Fibroblast of the aortic adventitia (primary cell): ENCODE data around the gene SLC6A6. TPM values are rescaled to one million over a fixed set of nuclear protein-coding genes. Genes with fewer than 3 reads are reported as not detected.

Source experiments
- DNase-seq: peaks from one replicate; pipeline ENCODE4 v3.0.0-alpha.2; 2010; ENCODE audit warnings: low read depth
- H3K4me3 ChIP-seq: 2 replicates; pipeline ENCODE4 v1.5.1; 2011; ENCODE audit warnings: low read depth, mild to moderate bottlenecking, control low read depth, low read length, moderate library complexity
- total RNA-seq: library from RNA; depleted of rRNA; stranded (reverse); fragments of >200 nt; gene quantifications from 2 replicates; pipeline ENCODE4 v1.2.3, GENCODE V29; 2012; ENCODE audit warnings: low replicate concordance
- TF ChIP-seq, protein P1 (sequence below): IDR thresholded peaks from 2 replicates; pipeline ENCODE4 v1.5.1; 2011; ENCODE audit warnings: mild to moderate bottlenecking, low read length, control low read depth, inconsistent platforms; ENCODE audit not compliant: insufficient read depth

The SLC6A6 gene
- total RNA-seq, 1 donor: 31.4 TPM

DNA sequence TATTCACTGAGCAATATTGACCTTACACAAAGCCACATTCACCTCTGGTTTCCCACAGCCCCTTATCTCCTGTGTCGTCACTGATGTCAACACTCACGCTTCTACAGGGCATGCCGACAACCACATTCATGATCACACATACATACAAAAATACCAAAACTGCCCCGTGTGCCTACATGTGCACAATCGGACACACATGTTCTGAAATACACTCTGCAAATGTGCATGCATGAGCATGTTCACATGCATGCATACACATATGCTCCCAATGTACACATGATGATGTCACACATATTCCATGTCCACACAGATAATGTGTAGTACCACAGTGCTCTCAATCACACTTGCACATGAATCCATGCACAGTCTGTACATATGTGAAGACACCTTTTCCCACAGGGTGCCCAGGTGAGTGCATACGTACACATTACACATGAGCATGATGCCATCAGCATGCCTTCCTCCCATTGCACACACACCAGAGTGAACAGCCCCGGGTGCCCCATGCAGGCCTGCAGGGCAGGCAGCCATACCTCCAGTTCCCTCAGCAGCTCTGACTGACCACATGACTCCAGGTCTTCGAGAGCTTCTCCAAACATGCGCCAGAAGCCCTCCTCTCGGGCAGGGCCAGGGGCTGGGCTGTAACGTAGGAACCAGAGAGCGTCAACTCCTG is 100.8 kb downstream of the SLC6A6 start:
- H3K4me3 ChIP-seq: no peak overlapping the region
- TF ChIP-seq, protein P1, sequence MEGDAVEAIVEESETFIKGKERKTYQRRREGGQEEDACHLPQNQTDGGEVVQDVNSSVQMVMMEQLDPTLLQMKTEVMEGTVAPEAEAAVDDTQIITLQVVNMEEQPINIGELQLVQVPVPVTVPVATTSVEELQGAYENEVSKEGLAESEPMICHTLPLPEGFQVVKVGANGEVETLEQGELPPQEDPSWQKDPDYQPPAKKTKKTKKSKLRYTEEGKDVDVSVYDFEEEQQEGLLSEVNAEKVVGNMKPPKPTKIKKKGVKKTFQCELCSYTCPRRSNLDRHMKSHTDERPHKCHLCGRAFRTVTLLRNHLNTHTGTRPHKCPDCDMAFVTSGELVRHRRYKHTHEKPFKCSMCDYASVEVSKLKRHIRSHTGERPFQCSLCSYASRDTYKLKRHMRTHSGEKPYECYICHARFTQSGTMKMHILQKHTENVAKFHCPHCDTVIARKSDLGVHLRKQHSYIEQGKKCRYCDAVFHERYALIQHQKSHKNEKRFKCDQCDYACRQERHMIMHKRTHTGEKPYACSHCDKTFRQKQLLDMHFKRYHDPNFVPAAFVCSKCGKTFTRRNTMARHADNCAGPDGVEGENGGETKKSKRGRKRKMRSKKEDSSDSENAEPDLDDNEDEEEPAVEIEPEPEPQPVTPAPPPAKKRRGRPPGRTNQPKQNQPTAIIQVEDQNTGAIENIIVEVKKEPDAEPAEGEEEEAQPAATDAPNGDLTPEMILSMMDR: no peak
- DNase-seq: no peak

DNA sequence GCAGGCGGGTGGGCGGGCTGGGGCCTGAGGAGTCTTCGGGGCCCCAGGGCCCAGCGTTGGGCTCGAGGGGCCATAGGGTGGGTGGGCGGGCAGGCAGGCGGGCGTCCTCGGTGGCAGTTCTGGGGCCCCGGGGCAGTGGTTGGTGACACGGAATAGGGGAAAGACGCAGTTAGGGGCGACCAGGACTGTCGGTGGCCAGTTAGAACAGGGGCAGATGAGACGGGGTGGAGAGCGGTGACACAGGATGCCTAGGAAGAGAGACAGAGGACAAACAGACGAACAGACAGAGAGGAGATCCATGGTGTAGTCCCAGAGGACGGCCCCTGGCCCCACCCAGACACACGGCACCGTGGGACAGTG is 101.3 kb downstream of the SLC6A6 start:
- no peak for DNase-seq
- H3K4me3 ChIP-seq: no peak overlapping the region
- TF ChIP-seq, protein P1: no peak

DNA sequence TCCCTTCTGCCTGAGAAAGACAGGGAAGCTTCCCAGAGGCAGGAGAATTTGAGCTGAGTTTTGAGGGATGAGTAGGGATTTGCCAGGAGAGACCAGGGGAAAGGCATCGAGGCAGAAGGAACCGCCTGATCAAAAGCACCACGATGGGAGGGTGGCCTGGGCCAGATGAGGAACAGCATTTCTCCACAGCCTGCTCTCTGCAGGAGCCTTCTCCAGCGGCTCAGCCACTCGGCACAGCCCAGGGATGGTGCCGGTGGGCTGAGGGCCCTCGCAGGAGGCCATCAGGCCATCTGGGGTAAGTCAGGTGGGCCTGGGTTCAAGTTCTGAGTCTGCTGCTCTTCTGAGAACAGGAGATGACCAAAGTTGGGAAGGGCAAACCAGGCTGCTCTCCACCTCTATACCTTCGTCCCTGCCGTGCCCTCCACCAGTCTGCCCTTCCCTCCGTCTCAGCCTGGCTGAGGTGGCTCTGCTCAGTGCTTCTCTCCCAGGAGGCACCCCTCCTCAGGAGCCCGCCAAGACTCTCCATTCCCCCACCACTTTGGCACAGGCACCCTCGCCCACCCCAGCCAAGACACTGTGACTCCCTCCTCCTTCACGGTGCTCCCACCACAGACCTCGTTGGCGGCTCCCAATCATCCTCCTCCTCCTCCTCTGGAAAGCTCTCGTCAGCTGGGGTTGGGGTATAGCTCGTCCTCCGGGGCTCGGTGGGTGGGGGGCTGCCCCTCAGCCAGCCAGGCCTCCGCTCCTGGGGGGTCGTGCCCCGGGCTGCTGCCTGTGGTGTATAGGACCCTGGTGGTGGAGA is 102.8 kb downstream of the SLC6A6 start:
- TF ChIP-seq, protein P1: no peak
- DNase-seq: no peak
- H3K4me3 ChIP-seq: no peak overlapping the region

DNA sequence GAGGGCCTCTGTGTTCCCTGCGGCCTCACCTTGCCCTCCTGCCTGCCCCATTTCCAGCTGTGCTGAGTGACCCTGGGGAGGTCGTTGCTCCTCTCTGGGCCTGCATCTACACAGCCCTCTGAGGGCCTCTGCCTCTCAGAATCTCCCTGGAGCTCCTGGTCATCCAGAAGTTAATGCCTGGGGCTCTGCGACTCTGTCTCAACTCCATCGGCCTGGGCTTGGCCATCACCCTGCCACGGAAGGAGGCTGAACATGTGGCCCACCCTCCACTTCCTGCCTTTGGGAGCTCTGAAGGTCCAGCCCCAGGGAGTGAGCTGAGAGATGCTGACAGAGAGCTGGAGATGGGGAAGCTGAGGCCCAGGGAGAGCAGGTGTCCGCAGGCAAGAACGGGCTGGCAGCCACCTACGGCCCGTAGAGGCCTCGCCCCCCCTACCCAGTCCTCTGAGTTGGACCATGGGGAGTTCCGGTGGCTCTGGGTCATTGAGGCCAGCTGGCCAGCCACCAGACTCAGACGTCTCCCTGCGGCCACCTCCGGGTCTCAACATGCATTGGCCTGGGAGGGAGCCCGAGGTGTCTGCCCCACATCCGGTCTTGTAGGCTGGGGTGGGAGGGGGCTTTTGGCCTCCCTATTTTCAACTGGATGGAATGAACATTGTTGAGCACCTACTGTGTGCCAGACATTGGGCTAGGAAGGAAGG is 103.5 kb downstream of the SLC6A6 start:
- DNase-seq: no peak
- H3K4me3 ChIP-seq: no peak overlapping the region
- TF ChIP-seq, protein P1: no peak

DNA sequence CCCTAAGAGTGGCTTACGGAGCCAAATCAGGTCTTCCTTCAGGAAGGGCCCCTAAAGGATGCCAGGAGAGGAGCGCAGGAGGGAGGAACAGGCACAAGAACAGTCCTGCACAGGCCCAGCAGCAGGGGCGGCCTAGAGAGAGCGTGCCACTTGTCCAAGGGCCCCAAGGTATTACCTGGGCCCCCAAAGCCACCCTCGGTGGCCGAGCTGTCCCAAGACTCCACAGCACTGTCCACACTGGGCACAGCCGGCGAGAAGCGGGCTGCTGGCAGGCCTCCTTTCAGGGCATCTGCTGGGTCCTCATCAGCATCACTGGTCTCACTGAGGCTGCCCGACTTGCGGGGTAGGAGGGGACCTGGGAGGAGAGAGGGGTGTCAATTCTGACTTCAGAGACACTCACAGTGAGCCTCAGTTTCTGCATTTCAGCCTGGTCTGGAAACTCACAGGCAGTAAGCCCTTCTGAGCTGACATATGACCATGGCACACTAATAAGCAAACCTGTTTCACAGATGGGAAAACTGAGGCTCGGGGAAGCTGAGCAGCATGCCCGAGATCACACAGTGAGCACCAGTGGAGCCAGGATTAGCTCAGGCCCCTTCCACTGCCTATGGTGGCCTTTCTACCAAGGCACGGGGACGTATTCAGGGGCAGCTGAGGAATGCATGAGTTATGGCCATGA is 104.4 kb downstream of the SLC6A6 start:
- TF ChIP-seq, protein P1: no peak
- DNase-seq: no peak
- no peak overlapping the region for H3K4me3 ChIP-seq

DNA sequence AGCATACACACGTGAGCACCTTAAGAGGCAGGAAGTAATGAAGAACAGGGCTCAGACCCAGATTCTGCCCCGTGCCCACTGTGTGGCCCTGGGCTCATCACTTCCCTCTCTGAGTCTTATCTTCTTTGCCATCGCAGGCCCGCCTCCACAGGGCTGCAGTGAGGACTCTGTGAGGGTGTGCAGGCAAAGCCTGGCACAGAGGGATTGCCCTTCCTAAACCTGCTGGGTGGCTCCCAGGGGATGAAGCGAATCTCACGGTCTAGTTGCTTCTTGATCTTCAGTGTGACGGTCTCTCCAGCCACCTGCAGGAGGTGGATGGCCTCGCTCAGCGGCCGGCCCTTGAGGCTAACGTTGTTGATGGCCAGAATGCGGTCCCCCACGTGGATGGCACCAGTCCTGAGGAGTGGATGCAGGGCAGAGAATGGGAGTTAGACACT is 104.9 kb downstream of the SLC6A6 start:
- TF ChIP-seq, protein P1: no peak
- no peak for DNase-seq
- no peak overlapping the region for H3K4me3 ChIP-seq
